Naive thymus-derived CD8-positive, alpha-beta T cell (primary cell): ENCODE data around the gene EDEM1. TPM values are rescaled to one million over a fixed set of nuclear protein-coding genes. Genes with fewer than 3 reads are reported as not detected.

Experiments used
- ATAC-seq, 2 donors: fragments of 150-1000 bp; cut with Tn5 transposase in 1 of 2; sonication (Bioruptor Pico), chemical (Tn5 transposase) in 1 of 2; 1 replicate in 1 of 2; 2 replicates in 1 of 2; pipeline ENCODE4 v1.10.0; 2021; ENCODE audit warnings: mild to moderate bottlenecking in 2 of 2, moderate library complexity in 2 of 2
- POLR2A ChIA-PET: fragments of 350-600 bp; sonication (Branson Sonifier 250); formaldehyde crosslinking; loops from one replicate; lab custom pipeline; 2021; ENCODE audit warnings: antibody characterized with exemption; lab: Charles Lee
- DNase-seq, 10 donors: peaks; one replicate each; pipeline versions ENCODE4 v3.0.0 to v3.0.0-alpha.2; 2020 to 2022
- H3K27ac Mint-ChIP-seq, 10 donors: one replicate each; pipeline ENCODE4 v1.8.0; 2020 to 2022; ENCODE audit warnings: mild to moderate bottlenecking in 10 of 10, mixed read lengths in 10 of 10, moderate library complexity in 4 of 10, inconsistent platforms in 1 of 10
- H3K27me3 Mint-ChIP-seq, 5 donors: one replicate each; pipeline ENCODE4 v1.8.0; 2021 to 2022; ENCODE audit warnings: mixed read lengths in 5 of 5
- H3K36me3 Mint-ChIP-seq, 3 donors: one replicate each; pipeline ENCODE4 v1.8.0; 2020 to 2022; ENCODE audit warnings: mixed read lengths in 3 of 3, mild to moderate bottlenecking in 2 of 3, inconsistent platforms in 1 of 3
- H3K4me1 Mint-ChIP-seq, 4 donors: one replicate each; pipeline ENCODE4 v1.8.0; 2021 to 2022; ENCODE audit warnings: mixed read lengths in 4 of 4
- H3K4me3 Mint-ChIP-seq, 10 donors: one replicate each; pipeline ENCODE4 v1.8.0; 2020 to 2022; ENCODE audit warnings: mild to moderate bottlenecking in 10 of 10, mixed read lengths in 10 of 10, moderate library complexity in 6 of 10, inconsistent platforms in 1 of 10
- H3K9me3 Mint-ChIP-seq, 9 donors: one replicate each; pipeline ENCODE4 v1.8.0; 2020 to 2022; ENCODE audit warnings: mixed read lengths in 9 of 9, mild to moderate bottlenecking in 3 of 9, inconsistent platforms in 1 of 9, moderate library complexity in 1 of 9
- microRNA-seq: library from miRNA; unstranded; fragments of <30 nt; microRNA quantifications from one replicate; pipeline ENCODE4 v1.2.0, GENCODE V29; 2022; ENCODE audit warnings: borderline microRNAs expressed
- polyA plus RNA-seq, 3 donors: library from polyadenylated mRNA; unstranded; fragments of 300-500 nt; fragmentation: Illumina TruSeq; gene quantifications; one replicate each; pipeline ENCODE4 v1.2.3, GENCODE V29; 2021
- total RNA-seq, 8 experiments: library from RNA in 2 of 8; stranded (reverse) in 2 of 8; gene quantifications; one replicate each; pipeline ENCODE4 v1.2.3 and lab custom pipeline; 2021 to 2026

Gene EDEM1
- total and polyA plus RNA-seq, 5 experiments from 2014 or later: 25.5 to 109 (median 31.0) TPM

DNA sequence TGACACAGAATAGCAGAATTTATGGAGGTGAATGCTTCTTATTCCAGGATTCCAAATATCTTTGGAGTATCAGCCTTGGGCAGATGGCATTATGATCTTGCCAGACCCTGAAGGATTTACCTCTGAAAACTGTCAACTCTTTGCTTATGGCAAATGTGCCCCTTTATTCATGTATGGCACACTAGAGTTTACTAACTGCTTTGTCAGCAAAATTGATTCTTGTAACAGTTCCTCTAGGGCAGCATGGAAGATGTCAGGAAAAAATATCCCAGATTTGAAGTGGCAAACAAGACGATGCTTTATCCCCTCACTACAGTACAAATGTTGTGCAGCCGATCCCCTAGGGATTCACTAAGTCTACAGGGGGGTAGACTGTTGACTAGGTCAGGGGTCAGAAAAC is 79.7 kb downstream of the EDEM1 start:
- H3K4me1 Mint-ChIP-seq: no peaks in the 10 kb centered on the region
- POLR2A ChIA-PET: no interaction called here
- no peak overlapping the region for H3K4me3 Mint-ChIP-seq
- DNase-seq: no peak
- H3K27ac Mint-ChIP-seq: no peak overlapping the region
- H3K9me3 Mint-ChIP-seq: no peaks in the 10 kb centered on the region
- H3K36me3 Mint-ChIP-seq: no peaks in the 10 kb centered on the region
- no peak for ATAC-seq
- no peaks in the 10 kb centered on the region for H3K27me3 Mint-ChIP-seq

DNA sequence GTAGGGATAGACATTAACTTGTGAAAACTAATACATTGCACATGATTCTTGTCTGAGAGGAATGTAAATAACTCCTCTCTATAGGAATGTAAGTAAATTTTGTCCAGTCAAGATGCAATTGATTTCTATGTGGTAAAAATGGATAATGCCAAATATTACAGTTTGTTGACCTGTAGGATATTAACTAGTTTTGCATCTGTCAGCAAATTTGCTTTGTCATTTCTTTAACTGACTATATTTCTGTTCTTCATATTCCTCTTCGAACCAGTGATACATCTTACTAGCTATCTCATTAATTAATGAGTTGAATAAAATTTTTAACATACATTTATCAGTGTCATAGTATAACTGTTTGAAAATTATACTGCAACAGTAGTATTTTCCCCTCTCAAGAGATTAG is 80.4 kb downstream of the EDEM1 start:
- H3K9me3 Mint-ChIP-seq: no peaks in the 10 kb centered on the region
- DNase-seq (no peak), ATAC-seq (no peak)
- H3K4me3 Mint-ChIP-seq: no peak overlapping the region
- H3K27me3 Mint-ChIP-seq: no peaks in the 10 kb centered on the region
- no peaks in the 10 kb centered on the region for H3K4me1 Mint-ChIP-seq
- H3K36me3 Mint-ChIP-seq: no peaks in the 10 kb centered on the region
- H3K27ac Mint-ChIP-seq: no peak overlapping the region
- POLR2A ChIA-PET: no interaction called here

Small RNA genes within 50 kb of the gene (microRNA-seq; reads per million reads assigned to microRNA genes)
- not detected for gene MIR4790

Other genes with a start within 250 kb of the EDEM1 start
- gene BHLHE40, start 208.3 kb upstream of the EDEM1 start, total RNA-seq: 1 to 10 TPM; 4.5 to 5.1 TPM
- 1 to 10 TPM; 1.1 to 10.0 (median 1.8) TPM for gene BHLHE40, start 208.3 kb upstream of the EDEM1 start, polyA plus RNA-seq
- gene ARL8B, start 65.4 kb upstream of the EDEM1 start, total RNA-seq: 10 to 100 TPM; 51.8 to 57.8 TPM
- gene ARL8B, start 65.4 kb upstream of the EDEM1 start, polyA plus RNA-seq: 10 to 100 TPM; 40.4 to 49.8 (median 40.9) TPM